HAP-1 (cell line): ENCODE measurements around the gene DLGAP1.

ENCODE experiments used
- DNase-seq, 2 experiments: peaks; one replicate each; pipeline ENCODE4 v3.0.0-alpha.2; 2016 to 2020; ENCODE audit warnings: low spot score in 2 of 2
- H3K27me3 ChIP-seq: fragments of 250-450 bp; sonication (Bioruptor Pico); 2 replicates; pipeline ENCODE4 v1.5.1; 2020; ENCODE audit warnings: low read depth, mild to moderate bottlenecking, moderate library complexity
- H3K36me3 ChIP-seq: fragments of 250-450 bp; sonication (Bioruptor Pico); replicated peaks from 2 replicates; pipeline ENCODE4 v1.5.1; 2020; ENCODE audit warnings: mild to moderate bottlenecking
- H3K4me1 ChIP-seq: fragments of 250-450 bp; sonication (Bioruptor Pico); 2 replicates; pipeline ENCODE4 v1.5.1; 2020; ENCODE audit warnings: mild to moderate bottlenecking
- H3K4me3 ChIP-seq: fragments of 250-450 bp; sonication (Bioruptor Pico); 2 replicates; pipeline ENCODE4 v1.5.1; 2020; ENCODE audit warnings: mild to moderate bottlenecking, moderate library complexity
- H3K9me3 ChIP-seq: fragments of 250-450 bp; sonication (Bioruptor Pico); 2 replicates; pipeline ENCODE4 v1.5.1; 2020; ENCODE audit warnings: mild to moderate bottlenecking, moderate library complexity
- in situ Hi-C: fragments of 300-500 bp; cut with MboI; formaldehyde crosslinking; loops from 3 replicates; pipeline ENCODE4 v1.14.3; 2020; ENCODE audit warnings: low sequenced_read_pairs, inconsistent platforms, mixed read lengths

The DLGAP1 gene

GRCh38 chr18:3979024-3979423 is 476.1 kb downstream of the DLGAP1 start:
- Histone ChIP-seq H3K4me3 (no peak overlapping the region), H3K36me3 (no peaks in the 10 kb centered on the region), H3K4me1 (peaks cover 11% of the 10 kb centered on the region), H3K27me3 (no peaks in the 10 kb centered on the region), H3K9me3 (0 out of 2 replicates have a peak, but pooled peaks cover 2% of the 10 kb centered on the region)
- in situ Hi-C loops: loop anchor here (25.0 kb wide), 1 partner anchor 692 kb away; no protein-coding TSS in a partner anchor
- no peak for DNase-seq

GRCh38 chr18:3973191-3973850 is 481.8 kb downstream of the DLGAP1 start:
- Histone ChIP-seq H3K36me3 (no peaks in the 10 kb centered on the region), H3K4me1 (peaks cover 3% of the 10 kb centered on the region), H3K9me3 (no peaks in the 10 kb centered on the region), H3K27me3 (no peaks in the 10 kb centered on the region), H3K4me3 (no peak overlapping the region)
- in situ Hi-C loops: no loop called here
- no peak for DNase-seq

- no peak overlapping the region for H3K4me3 ChIP-seq
- DNase-seq: peak in 1 of 2 experiments; percentile 44
- H3K4me1 ChIP-seq: peaks cover 3% of the 10 kb centered on the region
- H3K9me3 ChIP-seq: no peaks in the 10 kb centered on the region
- in situ Hi-C loops: no loop called here
- no peaks in the 10 kb centered on the region for H3K27me3 ChIP-seq
- H3K36me3 ChIP-seq: no peaks in the 10 kb centered on the region
Observed at GRCh38 chr18:3972291-3972930, 482.7 kb downstream of the DLGAP1 start.

GRCh38 chr18:3970929-3971328 is 484.2 kb downstream of the DLGAP1 start:
- no peaks in the 10 kb centered on the region for H3K36me3 ChIP-seq
- no peak for DNase-seq
- H3K9me3 ChIP-seq: no peaks in the 10 kb centered on the region
- H3K4me3 ChIP-seq: no peak overlapping the region
- H3K4me1 ChIP-seq: peaks cover 3% of the 10 kb centered on the region
- in situ Hi-C loops: no loop called here
- no peaks in the 10 kb centered on the region for H3K27me3 ChIP-seq

- Histone ChIP-seq H3K36me3 (no peaks in the 10 kb centered on the region), H3K27me3 (no peaks in the 10 kb centered on the region), H3K4me1 (no peaks in the 10 kb centered on the region), H3K9me3 (no peaks in the 10 kb centered on the region), H3K4me3 (no peak overlapping the region)
- DNase-seq: no peak
- in situ Hi-C loops: no loop called here
Observed at GRCh38 chr18:3967359-3968180, 487.5 kb downstream of the DLGAP1 start.

- Histone ChIP-seq H3K4me1 (no peaks in the 10 kb centered on the region), H3K36me3 (no peaks in the 10 kb centered on the region), H3K4me3 (no peak overlapping the region), H3K27me3 (no peaks in the 10 kb centered on the region), H3K9me3 (no peaks in the 10 kb centered on the region)
- in situ Hi-C loops: no loop called here
- DNase-seq: no peak
Observed at GRCh38 chr18:3966642-3967358, 488.3 kb downstream of the DLGAP1 start.

- H3K27me3 ChIP-seq: no peaks in the 10 kb centered on the region
- H3K4me3 ChIP-seq: no peak overlapping the region
- H3K4me1 ChIP-seq: no peaks in the 10 kb centered on the region
- no peaks in the 10 kb centered on the region for H3K36me3 ChIP-seq
- in situ Hi-C loops: no loop called here
- DNase-seq: no peak
- no peaks in the 10 kb centered on the region for H3K9me3 ChIP-seq
Observed at GRCh38 chr18:3966246-3966641, 488.9 kb downstream of the DLGAP1 start.

- no peak for DNase-seq
- Histone ChIP-seq H3K4me3 (no peak overlapping the region), H3K4me1 (no peaks in the 10 kb centered on the region; the same call in none of the 2 replicates), H3K27me3 (no peaks in the 10 kb centered on the region), H3K9me3 (no peaks in the 10 kb centered on the region), H3K36me3 (no peaks in the 10 kb centered on the region)
- in situ Hi-C loops: no loop called here
Observed at GRCh38 chr18:3960977-3961376, 494.1 kb downstream of the DLGAP1 start.

- in situ Hi-C loops: no loop called here
- Histone ChIP-seq H3K4me3 (no peak overlapping the region), H3K9me3 (no peaks in the 10 kb centered on the region), H3K27me3 (no peaks in the 10 kb centered on the region), H3K4me1 (no peaks in the 10 kb centered on the region; the same call in none of the 2 replicates), H3K36me3 (no peaks in the 10 kb centered on the region)
- DNase-seq: no peak
Observed at GRCh38 chr18:3960142-3960541, 495.0 kb downstream of the DLGAP1 start.

- in situ Hi-C loops: no loop called here
- no peak for DNase-seq
- no peaks in the 10 kb centered on the region; the same call in 1 of the 2 replicates for H3K4me1 ChIP-seq
Observed at GRCh38 chr18:3952031-3952430, 503.1 kb downstream of the DLGAP1 start.

GRCh38 chr18:3950668-3951404 is 504.3 kb downstream of the DLGAP1 start:
- Histone ChIP-seq H3K9me3 (no peaks in the 10 kb centered on the region), H3K36me3 (no peaks in the 10 kb centered on the region), H3K4me3 (no peak overlapping the region), H3K27me3 (no peaks in the 10 kb centered on the region), H3K4me1 (no peaks in the 10 kb centered on the region)
- no peak for DNase-seq
- in situ Hi-C loops: no loop called here

More at GRCh38 chr18:3952031-3952430, 503.1 kb downstream of the DLGAP1 start:
- H3K36me3 ChIP-seq: no peaks in the 10 kb centered on the region
- no peaks in the 10 kb centered on the region for H3K27me3 ChIP-seq
- H3K9me3 ChIP-seq: no peaks in the 10 kb centered on the region
- no peak overlapping the region for H3K4me3 ChIP-seq

GRCh38 chr18:3948958-3949357 is 506.1 kb downstream of the DLGAP1 start:
- H3K27me3 ChIP-seq: no peaks in the 10 kb centered on the region
- no peak overlapping the region for H3K4me3 ChIP-seq
- DNase-seq: no peak
- no peaks in the 10 kb centered on the region for H3K36me3 ChIP-seq
- no peaks in the 10 kb centered on the region for H3K9me3 ChIP-seq
- in situ Hi-C loops: no loop called here
- H3K4me1 ChIP-seq: no peaks in the 10 kb centered on the region

GRCh38 chr18:3947383-3947782 is 507.7 kb downstream of the DLGAP1 start:
- no peaks in the 10 kb centered on the region for H3K9me3 ChIP-seq
- H3K4me1 ChIP-seq: no peaks in the 10 kb centered on the region
- in situ Hi-C loops: no loop called here
- no peak for DNase-seq
- H3K36me3 ChIP-seq: no peaks in the 10 kb centered on the region
- no peaks in the 10 kb centered on the region for H3K27me3 ChIP-seq
- no peak overlapping the region for H3K4me3 ChIP-seq
